Epithelial cell of umbilical artery (primary cell): ENCODE data around the gene SPANXN5. TPM values are rescaled to one million over a fixed set of nuclear protein-coding genes. Genes with fewer than 3 reads are reported as not detected.

Experiments used
- total RNA-seq: library from RNA; depleted of rRNA; stranded (reverse); fragments of >200 nt; gene quantifications from 2 replicates; pipeline ENCODE4 v1.2.3, GENCODE V29; 2014

SPANXN5 gene
- not detected in 2 replicates for total RNA-seq

GRCh38 chrX:52797327-52797726 lies at the start of gene SPANXN5:
TSS of gene SPANXN5 (minus strand) at chrX:52797427. CDS start at chrX:52797348, 79 bp downstream.

GRCh38 chrX:52811065-52811625 lies 13.9 kb upstream of the SPANXN5 start, which contains the start of gene XAGE5:
TSS of gene XAGE5 (plus strand) at chrX:52811287. CDS start at chrX:52812567, 1,280 bp downstream.

DNA sequence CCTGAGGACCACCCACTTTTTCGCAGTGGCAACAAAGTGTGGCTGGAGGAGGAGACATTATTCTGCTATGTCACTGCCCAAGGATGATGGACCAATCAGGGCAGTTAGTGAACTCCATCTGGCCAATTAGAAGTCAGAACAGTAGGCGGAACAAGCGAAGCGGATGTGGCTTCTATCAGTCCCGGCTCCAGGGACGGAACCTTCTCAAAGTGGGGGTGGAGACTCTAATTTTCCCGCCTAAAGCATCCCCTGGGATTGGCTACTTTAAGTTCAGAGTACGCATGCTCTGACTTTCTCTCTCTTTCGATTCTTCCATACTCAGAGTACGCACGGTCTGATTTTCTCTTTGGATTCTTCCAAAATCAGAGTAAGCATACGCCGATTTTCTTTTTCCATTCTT lies 46.3 kb downstream of the SPANXN5 start, which contains the start of gene SSX2B:
Gene SSX2B (plus strand): TSS at position 301 of the 400 bp plus-strand sequence. CDS start 1,429 bp downstream, outside the sequence.

Other genes with a start within 250 kb of the SPANXN5 start
- gene SSX7, start 142.5 kb downstream of the SPANXN5 start, total RNA-seq: not detected in 2 replicates
- not detected in 2 replicates for gene SSX2, start 90.2 kb downstream of the SPANXN5 start, total RNA-seq
- not detected in 2 replicates for gene SSX2B, start 46.2 kb downstream of the SPANXN5 start, total RNA-seq
- gene XAGE5, start 13.9 kb upstream of the SPANXN5 start, total RNA-seq: not detected in 2 replicates
- gene XAGE3, start 70.7 kb upstream of the SPANXN5 start, total RNA-seq: not detected in 2 replicates
- gene FAM156B, start 99.9 kb upstream of the SPANXN5 start, total RNA-seq: 6.5 and 10.4 TPM in 2 replicates
- gene FAM156A, start 161.1 kb upstream of the SPANXN5 start, total RNA-seq: 5.5 and 14.7 TPM in 2 replicates